AG08395 (cell line): ENCODE data around the gene RPL15.
"Not testable (repeated sequence)": the region's sequence is repeated elsewhere in the genome, so short reads cannot be mapped to it uniquely, and the experiment has no call there.

Experiments
- DNase-seq: peaks from one replicate; pipeline ENCODE4 v3.0.0; 2012; ENCODE audit warnings: mixed read lengths, low spot score

RPL15 gene

DNA sequence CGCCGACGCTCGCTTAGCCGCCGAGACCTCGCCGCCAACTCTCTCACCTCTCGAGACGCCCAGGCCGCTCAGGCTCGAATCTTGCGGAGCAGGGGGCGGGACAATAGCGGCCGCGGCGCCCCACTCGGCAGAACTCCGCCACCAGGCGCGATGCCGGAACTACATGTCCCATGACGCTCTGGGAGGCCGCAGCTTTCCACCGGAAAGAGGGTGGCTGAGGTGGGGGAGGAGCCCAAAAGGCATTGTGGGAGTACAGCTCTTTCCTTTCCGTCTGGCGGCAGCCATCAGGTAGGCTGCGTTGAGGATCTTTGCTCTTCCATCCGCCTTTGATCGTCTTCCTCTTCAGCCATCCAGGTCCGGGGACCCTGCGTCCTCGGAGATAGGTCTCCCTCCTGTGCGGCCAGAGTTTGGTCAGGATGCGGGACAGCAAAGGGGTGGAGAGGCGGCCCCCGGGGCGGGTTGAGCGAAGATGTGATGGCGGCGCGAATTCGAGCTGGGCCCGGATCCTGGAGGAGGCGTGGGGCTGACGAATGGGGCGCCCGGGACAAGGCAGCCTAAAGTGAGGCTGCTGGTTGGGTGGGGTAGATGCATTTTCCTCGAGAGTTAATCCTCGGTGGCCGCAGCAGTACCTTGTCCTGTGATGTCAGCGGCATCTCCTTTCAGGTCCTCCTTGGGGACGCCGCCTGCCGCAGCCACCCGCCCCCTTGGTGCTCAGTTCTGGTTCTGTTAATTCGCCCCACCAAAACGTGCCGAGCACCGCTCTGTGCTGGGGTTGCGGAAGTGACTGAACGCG lies at the start of gene RPL15, which contains the start of gene NKIRAS1:
Gene RPL15 (plus strand): TSS at position 247 of the 793 bp plus-strand sequence. CDS start 728 bp downstream, outside the sequence.
Gene NKIRAS1 (minus strand): TSS at position 105 of the 793 bp plus-strand sequence. CDS start 6,086 bp downstream, outside the sequence.
- peak; percentile 98 for DNase-seq

DNA sequence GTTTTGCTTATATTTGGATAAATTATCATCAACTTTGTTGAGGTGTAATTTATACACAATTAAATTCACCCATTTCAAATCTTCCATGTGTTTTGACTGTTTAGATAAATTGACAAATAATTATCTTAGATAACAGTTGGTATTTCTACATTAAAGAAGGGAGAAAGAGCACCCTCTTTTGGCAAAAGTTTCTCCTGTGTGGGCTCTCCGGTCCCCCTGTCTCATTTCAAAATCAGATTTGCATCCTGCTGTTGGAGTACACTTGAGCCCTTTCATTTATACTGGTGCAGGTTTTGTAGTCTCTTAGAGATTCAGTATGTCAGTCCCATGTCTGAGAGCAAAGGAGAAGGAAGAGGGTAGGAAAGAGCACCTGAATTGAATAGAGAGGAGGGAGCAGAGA lies 49.5 kb upstream of the RPL15 start:
- no peak for DNase-seq

DNA sequence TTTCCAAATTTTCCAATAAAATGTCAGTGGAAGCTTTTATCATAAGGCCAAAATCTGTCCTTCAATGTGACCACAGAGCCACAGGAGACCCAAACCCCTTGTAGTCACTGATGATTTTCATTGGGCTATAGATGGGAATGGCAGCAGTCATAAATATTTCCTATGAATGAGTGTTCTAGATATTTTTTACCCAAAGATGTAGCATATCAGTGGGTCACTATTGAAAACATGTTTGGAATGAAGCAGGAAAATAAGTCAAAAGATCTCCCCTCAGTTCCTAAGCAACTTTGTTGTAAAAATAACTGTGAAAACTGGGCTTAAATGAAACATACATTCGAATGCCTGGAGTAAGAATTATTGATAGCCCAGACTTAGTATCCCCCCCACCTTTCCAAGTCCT lies 49.1 kb upstream of the RPL15 start:
- no peak for DNase-seq

DNA sequence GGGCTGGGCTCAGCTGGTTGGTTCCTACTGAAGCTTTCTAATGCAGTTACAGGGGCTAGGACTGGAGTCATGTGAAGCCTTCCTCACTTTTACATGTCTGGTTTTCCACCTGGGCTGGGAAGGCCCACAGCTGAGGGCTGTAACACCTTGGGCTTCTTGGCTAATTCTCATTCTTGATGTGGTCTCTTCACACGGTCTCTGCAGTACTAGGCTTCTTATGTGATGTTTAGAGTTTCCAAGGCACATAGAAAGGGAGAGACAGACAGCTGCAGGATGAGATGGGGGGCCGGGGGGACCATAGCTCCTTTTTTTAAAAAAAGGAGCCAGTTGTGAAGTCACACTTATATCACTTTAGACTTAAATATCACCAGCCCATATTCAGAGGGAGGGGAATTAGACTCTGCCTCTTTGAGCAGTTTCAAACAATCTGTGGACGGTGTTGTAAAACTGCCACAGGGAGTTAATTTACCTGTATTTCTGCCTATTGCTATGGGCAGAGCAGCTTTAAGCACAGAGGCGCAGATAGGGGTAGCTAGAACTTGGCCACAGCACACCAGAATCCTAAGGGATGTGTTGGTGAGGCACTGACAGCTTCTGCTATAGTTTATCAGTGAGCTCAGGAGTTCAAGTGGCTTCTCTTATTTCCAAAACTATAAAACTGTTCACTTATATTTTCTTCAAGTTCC lies 46.8 kb upstream of the RPL15 start:
- DNase-seq: no peak

DNA sequence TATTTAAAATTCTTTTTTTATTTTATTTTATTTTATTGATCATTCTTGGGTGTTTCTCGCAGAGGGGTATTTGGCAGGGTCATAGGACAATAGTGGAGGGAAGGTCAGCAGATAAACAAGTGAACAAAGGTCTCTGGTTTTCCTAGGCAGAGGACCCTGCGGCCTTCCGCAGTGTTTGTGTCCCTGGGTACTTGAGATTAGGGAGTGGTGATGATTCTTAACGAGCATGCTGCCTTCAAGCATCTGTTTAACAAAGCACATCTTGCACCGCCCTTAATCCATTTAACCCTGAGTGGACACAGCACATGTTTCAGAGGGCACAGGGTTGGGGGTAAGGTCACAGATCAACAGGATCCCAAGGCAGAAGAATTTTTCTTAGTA lies 46.3 kb upstream of the RPL15 start:
- not testable (repeated sequence) for DNase-seq

- DNase-seq: not testable (repeated sequence)
Measured at GRCh38 chr3:23871361-23871760, 45.6 kb upstream of the RPL15 start.

- no peak for DNase-seq
Measured at GRCh38 chr3:23872330-23872729, 44.6 kb upstream of the RPL15 start.

DNA sequence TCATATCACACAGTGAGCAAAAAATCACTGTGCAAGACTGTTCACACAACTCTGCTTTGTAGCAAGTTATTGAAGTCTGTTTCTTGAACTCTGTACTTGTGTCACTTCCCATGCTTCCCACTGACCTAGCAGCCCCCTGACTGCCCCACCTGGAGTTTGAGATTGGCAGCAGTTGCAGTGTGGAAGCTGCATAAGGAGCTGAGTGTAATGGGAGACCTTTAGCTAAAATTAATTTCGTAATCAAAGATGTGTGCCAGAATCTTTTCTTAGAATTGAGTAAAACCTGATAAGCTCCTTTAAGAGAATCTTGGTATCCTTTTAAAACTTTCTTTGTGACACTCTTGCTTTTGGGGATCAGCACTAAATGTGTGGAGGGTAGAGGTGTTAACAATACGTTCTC lies 43.0 kb upstream of the RPL15 start:
- DNase-seq: peak; percentile 31

DNA sequence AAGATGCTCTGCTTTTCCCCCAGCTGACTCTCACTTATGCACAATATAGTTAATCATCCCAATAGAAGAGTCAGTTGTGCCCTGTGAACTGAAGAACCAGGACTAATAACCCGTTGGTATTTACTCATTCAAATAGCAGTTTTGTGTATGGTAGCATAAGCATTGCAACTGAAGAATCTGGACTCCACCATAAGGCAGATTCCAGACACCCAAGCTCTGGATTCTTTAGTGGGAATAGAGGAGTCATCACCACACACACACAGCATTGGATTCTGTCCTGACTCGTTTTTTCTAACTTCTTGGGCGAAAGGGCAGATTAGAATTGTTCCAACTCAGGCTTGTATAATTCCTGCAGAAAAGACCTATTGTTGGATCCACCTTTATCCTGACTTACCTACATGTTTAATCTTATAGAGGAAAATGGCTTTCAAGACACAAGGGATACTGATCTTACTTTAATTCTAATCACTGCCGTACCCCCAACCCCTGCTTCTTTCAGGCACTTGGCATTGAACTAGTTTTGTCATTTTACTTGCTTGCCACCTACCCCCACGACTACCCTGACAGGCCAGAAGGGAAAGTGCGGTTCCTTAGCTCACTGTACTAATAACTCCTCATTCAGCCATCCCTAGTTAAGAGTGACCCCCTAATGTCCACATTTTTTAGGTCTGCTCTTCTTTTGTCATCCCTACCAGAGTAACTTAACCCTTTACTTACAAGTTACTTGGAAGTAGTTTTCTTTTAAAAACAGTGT lies 42.4 kb upstream of the RPL15 start:
- peak; percentile 77 for DNase-seq

GRCh38 chr3:23875113-23875725 lies 41.7 kb upstream of the RPL15 start:
- DNase-seq: no peak

GRCh38 chr3:23876923-23877322 lies 40.0 kb upstream of the RPL15 start:
- no peak for DNase-seq

- peak; percentile 86 for DNase-seq
Measured at GRCh38 chr3:23877329-23877980, 39.5 kb upstream of the RPL15 start.

DNA sequence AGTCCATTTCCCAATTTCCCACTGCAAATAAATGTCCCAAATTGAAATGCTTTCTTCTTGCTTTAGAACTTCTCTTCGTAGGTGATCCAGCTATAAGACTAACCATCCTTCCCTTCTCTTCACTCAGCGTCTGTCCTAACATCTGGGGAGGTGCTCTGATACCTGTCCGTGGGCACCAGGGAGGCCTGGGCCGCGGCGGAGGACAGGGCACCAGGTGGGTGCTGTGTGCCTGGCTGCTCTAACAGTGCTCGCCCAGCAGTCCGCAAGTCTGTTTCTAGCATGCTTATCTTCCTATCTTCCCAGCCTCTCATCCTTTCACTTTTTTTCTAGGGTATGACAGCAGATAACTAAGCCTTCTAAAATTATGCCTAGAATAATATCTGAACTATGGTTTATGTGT lies 37.4 kb upstream of the RPL15 start:
- no peak for DNase-seq

DNA sequence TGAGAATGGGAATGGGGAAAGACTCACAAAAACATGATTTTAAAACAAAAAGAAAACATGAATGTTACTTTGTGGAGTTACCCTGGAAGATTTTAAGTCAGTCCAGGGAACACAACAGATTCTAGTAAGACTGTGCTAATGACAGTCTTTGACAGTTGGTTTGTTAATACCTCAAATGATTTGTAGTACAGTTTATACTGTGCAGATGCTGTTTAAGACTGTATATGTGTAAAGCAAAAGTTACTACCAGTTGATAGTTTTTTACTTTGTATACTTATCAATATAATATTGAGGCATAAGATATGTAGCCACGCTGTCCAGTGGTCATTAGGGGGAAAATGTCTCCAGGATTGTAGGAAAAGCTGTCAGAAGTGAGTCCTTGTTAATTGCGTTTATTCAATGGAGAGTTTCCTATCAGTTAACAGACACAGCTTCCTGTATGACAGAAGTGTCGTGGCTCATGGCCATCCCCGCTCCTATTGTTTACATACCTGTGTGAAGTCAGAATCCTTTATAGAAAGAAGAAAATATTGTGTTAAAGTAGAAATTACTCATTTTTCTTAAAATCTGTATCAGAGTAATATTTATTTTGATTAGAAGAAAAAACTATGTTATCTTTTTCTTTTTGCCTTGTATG lies 36.1 kb upstream of the RPL15 start:
- no peak for DNase-seq

DNA sequence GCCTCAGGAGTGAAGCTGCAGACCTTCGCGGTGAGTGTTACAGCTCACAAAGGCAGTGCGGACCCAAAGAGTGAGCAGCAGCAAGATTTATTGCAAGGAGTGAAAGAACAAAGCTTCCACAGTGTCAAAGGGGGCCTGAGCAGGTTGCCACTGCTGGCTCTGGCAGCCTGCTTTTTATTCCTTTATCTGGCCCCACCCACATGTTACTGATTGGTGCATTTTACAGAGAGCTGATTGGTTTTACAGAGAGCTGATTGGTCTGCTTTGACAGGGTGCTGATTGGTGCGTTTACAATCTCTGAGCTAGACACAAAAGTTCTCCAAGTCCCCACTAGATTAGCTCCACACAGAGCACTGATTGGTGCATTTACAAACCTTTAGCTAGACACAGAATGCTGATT lies 34.9 kb upstream of the RPL15 start:
- DNase-seq: not testable (repeated sequence)

GRCh38 chr3:23882487-23882918 lies 34.4 kb upstream of the RPL15 start:
- DNase-seq: no peak

- DNase-seq: no peak
Measured at GRCh38 chr3:23884481-23884880, 32.5 kb upstream of the RPL15 start.

- DNase-seq: no peak
Measured at GRCh38 chr3:23885210-23885609, 31.7 kb upstream of the RPL15 start.

- no peak for DNase-seq
Measured at GRCh38 chr3:23886311-23886710, 30.6 kb upstream of the RPL15 start.

GRCh38 chr3:23888617-23889228 lies 28.2 kb upstream of the RPL15 start:
- peak; percentile 35 for DNase-seq

DNA sequence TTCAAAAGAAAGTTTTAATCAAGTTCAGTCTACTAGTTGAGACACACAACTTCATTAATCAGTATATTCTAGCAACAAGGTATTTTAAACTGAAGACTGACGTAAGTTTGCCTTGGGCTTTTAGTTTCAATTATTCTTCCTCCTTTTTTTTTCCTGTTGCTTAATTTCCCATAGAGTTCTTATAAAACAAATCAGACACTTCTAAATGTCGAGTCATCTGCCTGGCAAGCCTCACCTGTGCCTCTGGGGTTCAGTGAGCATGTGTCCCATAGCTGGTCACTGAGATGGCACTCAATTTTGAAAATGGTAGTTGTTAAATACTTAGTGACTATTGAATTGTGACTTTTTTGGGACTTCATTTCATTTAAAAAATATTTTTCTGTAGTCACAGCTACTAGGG lies 27.5 kb upstream of the RPL15 start:
- DNase-seq: no peak
